ENCODE results near the gene SFRP2. TPM values are rescaled to one million over a fixed set of nuclear protein-coding genes. Genes with fewer than 3 reads are reported as not detected.

Gene SFRP2
- total and polyA plus RNA-seq, 2 of the 4 experiments (the other 2 are of a cell fraction): not detected

DNA sequence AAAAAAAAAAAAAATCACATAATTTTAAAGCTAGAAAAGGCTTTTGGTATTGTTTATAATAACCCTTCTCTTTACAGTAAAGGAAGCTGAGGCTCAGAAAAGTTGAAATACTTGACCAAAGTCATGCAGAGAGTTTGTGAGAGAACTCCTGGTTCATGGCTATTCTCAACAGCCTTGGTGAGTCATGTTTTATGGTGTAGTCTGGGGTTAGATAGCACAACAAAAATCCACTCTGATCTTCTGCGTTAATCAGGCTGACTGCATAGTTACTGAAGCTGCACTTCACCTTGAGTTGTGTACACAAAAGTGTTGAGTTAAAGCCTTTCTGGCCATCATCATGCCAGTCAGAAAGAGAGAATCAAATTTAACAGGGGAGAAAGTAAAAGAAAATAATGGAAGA is 19.3 kb upstream of the SFRP2 start:
- H2AK9ac ChIP-seq (replicated peaks; ENCODE audit: low read depth, low read length, poor library complexity): no peak overlapping the region
- no peak overlapping the region for H4K5ac ChIP-seq (ENCODE audit: low read depth, low read length)
- no peak overlapping the region for H3K4me2 ChIP-seq (ENCODE audit: low read depth, low read length)
- CTCF ChIA-PET: no interaction called here
- in situ Hi-C loops (cut with MboI; ENCODE audit: low sequenced_read_pairs) (no loop called here), dilution Hi-C loops (cut with HindIII; ENCODE audit: low sequenced_read_pairs, unreplicated experiment) (no loop called here), intact Hi-C loops (cut with micrococcal nuclease) (no loop called here)
- H3K4me1 ChIP-seq (ENCODE audit: control insufficient read depth, insufficient read depth, low read length): no peaks in the 10 kb centered on the region
- WGBS, 2 experiments (ENCODE audit: extremely low coverage in 2 of 2, insufficient read length in 1 of 2): no CpG with 5 or more reads among the region's 1 CpG
- no peak overlapping the region for H2BK15ac ChIP-seq (ENCODE audit: low read depth, low read length)
- no peak overlapping the region for H2BK20ac ChIP-seq (ENCODE audit: low read depth, low read length)
- H3K56ac ChIP-seq (ENCODE audit: extremely low read depth, insufficient read depth, low read length): no peak overlapping the region
- DNase-seq (no peak), ATAC-seq (ENCODE audit: low read depth) (no peak)
- H3K79me1 ChIP-seq (ENCODE audit: low read depth in 1 of 2, low read length in 2 of 2): no peaks in the 10 kb centered on the region
- H3K4ac ChIP-seq (ENCODE audit: low read depth, low read length): no peak overlapping the region
- no peak overlapping the region for H2AFZ ChIP-seq (replicated peaks; ENCODE audit: low read length, poor library complexity)
- no peaks in the 10 kb centered on the region for H4K20me1 ChIP-seq (ENCODE audit: insufficient read depth, low read length)
- no peaks in the 10 kb centered on the region for H3K9me1 ChIP-seq (ENCODE audit: insufficient read depth, low read length)
- no peak overlapping the region for H2BK5ac ChIP-seq (ENCODE audit: low read depth, low read length, poor library complexity, severe bottlenecking)
- H4K8ac ChIP-seq (ENCODE audit: low read depth in 2 of 2, low read length in 2 of 2): no peak overlapping the region
- H3K18ac ChIP-seq (ENCODE audit: low read depth, low read length): no peak overlapping the region
- no peak for TF ChIP-seq FOS (IDR thresholded peaks at IDR 0.05; ENCODE audit: low read depth, low read length)
- TF ChIP-seq RAD21 (IDR thresholded peaks at IDR 0.05; ENCODE audit: low read length): no peak
- no peak for TF ChIP-seq USF2 (IDR thresholded peaks at IDR 0.05; ENCODE audit: low read depth, low read length)
- TF ChIP-seq CHD1 (IDR thresholded peaks at IDR 0.05; ENCODE audit: low read depth, low read length): no peak
- no peak for TF ChIP-seq CEBPB (IDR thresholded peaks at IDR 0.05; ENCODE audit: low read depth, low read length)
- no peak for TF ChIP-seq POLR2A (IDR thresholded peaks at IDR 0.05; ENCODE audit: low read depth, low read length)
- TF ChIP-seq BHLHE40 (IDR thresholded peaks at IDR 0.05; ENCODE audit: low read depth, low read length): no peak
- TF ChIP-seq MAFK (IDR thresholded peaks at IDR 0.05; ENCODE audit: low read depth, low read length): no peak
- TF ChIP-seq MAZ (IDR thresholded peaks at IDR 0.05; ENCODE audit: borderline replicate concordance, low read depth, low read length): no peak
- TF ChIP-seq SMC3 (IDR thresholded peaks at IDR 0.05; ENCODE audit: low read depth, low read length): no peak
- no peak for TF ChIP-seq MXI1 (IDR thresholded peaks at IDR 0.05; ENCODE audit: borderline replicate concordance, low read depth, low read length)
- TF ChIP-seq RCOR1 (IDR thresholded peaks at IDR 0.05; ENCODE audit: insufficient replicate concordance, low read length): no peak
- no peak overlapping the region for H3K9ac ChIP-seq (ENCODE audit: low read depth, low read length)
- no peak overlapping the region for H3K4me3 ChIP-seq (ENCODE audit: insufficient read depth, low read depth, low read length)
- H3K9me3 ChIP-seq (ENCODE audit: control insufficient read depth, insufficient read depth, low read length): no peaks in the 10 kb centered on the region
- no peak overlapping the region for H2BK120ac ChIP-seq (ENCODE audit: low read depth, low read length)
- H3K14ac ChIP-seq (replicated peaks; ENCODE audit: low read depth, low read length): no peak overlapping the region
- H4K91ac ChIP-seq (ENCODE audit: insufficient read depth, low read depth, low read length): no peak overlapping the region
- H3K36me3 ChIP-seq (ENCODE audit: control insufficient read depth, insufficient read depth, low read length): no peaks in the 10 kb centered on the region
- no peak overlapping the region for H3K27ac ChIP-seq (ENCODE audit: insufficient read depth, low read length)
- no TSS peak for BruUV-seq (replicated peaks)
- no peak overlapping the region for H3K23ac ChIP-seq (ENCODE audit: low read depth, low read length)
- H3K27me3 ChIP-seq (ENCODE audit: control insufficient read depth, insufficient read depth, low read length): no peaks in the 10 kb centered on the region
- POLR2A ChIA-PET (ENCODE audit: unreplicated experiment): no interaction called here
- H2AK5ac ChIP-seq (ENCODE audit: low read depth, low read length): no peak overlapping the region
